Tibial artery (tissue), 4 donors: ENCODE results near the gene PEX19.

Experiments used
- DNase-seq, 2 donors: peaks; one replicate each; pipeline ENCODE4 v3.0.0-alpha.2; 2019
- H3K27ac ChIP-seq, 2 donors: fragments of 200-600 bp; sonication (generic) in 1 of 2; 1 replicate in 1 of 2; 2 replicates in 1 of 2; pipeline ENCODE4 v1.5.1; 2018 to 2019; ENCODE audit warnings: mild to moderate bottlenecking in 1 of 2
- H3K27me3 ChIP-seq, 2 donors: fragments of 200-600 bp; sonication (generic) in 1 of 2; one replicate each; pipeline versions ENCODE4 v1.5.1 to v1.6.0; 2016 to 2019
- H3K36me3 ChIP-seq, 3 donors: fragments of 200-600 bp; sonication (generic) in 2 of 3; one replicate each; pipeline ENCODE4 v1.5.1; 2016 to 2019; ENCODE audit warnings: mild to moderate bottlenecking in 2 of 3
- H3K4me1 ChIP-seq, 4 donors: fragments of 200-600 bp; sonication (generic) in 2 of 4; 1 replicate in 3 of 4; 2 replicates in 1 of 4; pipeline ENCODE4 v1.5.1; 2016 to 2019
- H3K4me3 ChIP-seq, 2 donors: fragments of 200-600 bp; sonication (generic) in 1 of 2; 1 replicate in 1 of 2; 2 replicates in 1 of 2; pipeline ENCODE4 v1.5.1; 2018 to 2019; ENCODE audit warnings: mild to moderate bottlenecking in 2 of 2
- H3K9me3 ChIP-seq, 3 donors: fragments of 200-600 bp; sonication (generic) in 1 of 3; one replicate each; pipeline ENCODE4 v1.5.1; 2016 to 2019
- CTCF ChIP-seq, 2 experiments: fragments of 200-600 bp in 1 of 2; fragments of 450-650 bp in 1 of 2; IDR thresholded peaks; one replicate each; pipeline ENCODE4 v1.5.1; 2017 to 2019; ENCODE audit warnings: antibody characterized with exemption in 2 of 2, mild to moderate bottlenecking in 1 of 2, moderate library complexity in 1 of 2
- intact Hi-C: fragments of 100-400 bp; cut with DNase I; formaldehyde crosslinking; loops from one replicate; pipeline ENCODE4 v1.15.0; 2023; ENCODE audit warnings: low total_unique reads

Gene PEX19

DNA sequence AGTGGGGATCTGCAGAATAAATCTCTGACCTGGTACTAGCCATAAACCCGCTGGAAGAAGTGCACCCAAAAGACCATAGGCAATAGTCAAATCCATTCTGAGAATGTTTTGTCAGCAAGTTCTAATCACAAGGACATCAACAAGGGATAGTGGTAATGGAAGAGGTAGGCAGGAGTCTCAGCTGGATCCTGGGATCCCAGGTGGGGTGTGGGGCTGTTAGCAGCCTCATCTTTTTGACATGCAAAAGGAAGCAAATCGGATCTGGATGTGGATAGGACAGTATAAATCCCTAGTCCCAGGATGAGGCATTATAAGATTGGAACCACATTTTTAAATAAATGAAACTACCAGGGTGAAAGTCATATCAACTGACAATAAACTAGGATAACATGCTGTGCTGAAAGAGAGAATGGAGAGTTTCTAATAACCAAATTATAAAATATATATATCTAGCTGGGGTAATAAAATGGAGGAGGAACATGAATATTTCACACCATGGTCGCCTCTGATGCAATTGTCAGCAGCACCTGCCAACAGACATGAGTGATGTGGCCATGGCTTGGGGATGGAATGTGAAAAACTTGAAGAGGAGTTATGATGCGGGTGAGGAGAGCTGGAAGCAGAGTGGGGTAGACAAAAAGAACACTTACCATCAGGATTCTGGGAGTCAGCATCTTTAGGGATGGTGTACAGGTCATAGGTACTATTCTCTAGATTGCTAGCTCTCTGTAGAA is 23.7 kb upstream of the PEX19 start:
- no peak for TF ChIP-seq CTCF (IDR thresholded peaks at IDR 0.05)
- no peaks in the 10 kb centered on the region for H3K4me1 ChIP-seq
- H3K36me3 ChIP-seq: peaks cover 96 to 100% (median 100%) of the 10 kb centered on the region in 3 donors
- intact Hi-C loops: no loop called here
- H3K4me3 ChIP-seq: no peak overlapping the region
- no peaks in the 10 kb centered on the region for H3K27me3 ChIP-seq
- H3K27ac ChIP-seq: no peak overlapping the region
- H3K9me3 ChIP-seq: no peaks in the 10 kb centered on the region
- DNase-seq: no peak

DNA sequence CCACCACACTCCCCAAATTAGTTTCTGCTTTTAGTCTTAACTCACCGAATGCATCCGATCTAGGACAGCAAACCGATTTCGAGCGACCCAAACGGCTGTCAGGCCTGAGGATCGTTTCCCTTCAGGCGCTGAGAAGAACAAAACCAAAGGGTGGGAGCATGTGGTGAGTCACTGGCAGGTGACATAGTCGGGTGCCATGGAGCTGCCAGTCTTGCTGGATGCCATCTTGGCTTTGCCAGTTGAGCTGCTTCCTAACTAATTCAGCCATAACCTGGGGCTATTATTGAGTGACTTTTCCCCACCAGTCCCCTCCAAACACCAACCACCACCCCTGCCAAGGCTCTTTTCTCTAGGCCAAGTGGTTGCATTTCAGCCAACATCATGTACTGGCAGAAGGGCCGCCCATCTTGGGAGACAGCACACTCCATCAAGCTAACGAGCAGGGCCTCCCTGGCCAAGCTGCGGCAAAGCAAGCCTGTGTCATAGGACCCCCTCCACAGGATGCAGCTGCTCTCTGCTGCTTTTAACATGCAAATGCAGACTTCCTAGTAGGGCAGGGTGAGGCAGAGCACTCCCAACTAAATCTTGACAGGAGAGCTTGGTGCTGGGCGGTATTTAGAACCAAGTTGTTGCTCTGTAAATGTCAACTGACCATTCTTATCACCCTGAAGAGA is 22.3 kb upstream of the PEX19 start:
- DNase-seq: no peak
- H3K27ac ChIP-seq: no peak overlapping the region
- no peak overlapping the region for H3K4me3 ChIP-seq
- no peaks in the 10 kb centered on the region for H3K4me1 ChIP-seq
- intact Hi-C loops: no loop called here
- H3K36me3 ChIP-seq: peaks cover 94 to 100% (median 96%) of the 10 kb centered on the region in 3 donors
- TF ChIP-seq CTCF (IDR thresholded peaks at IDR 0.05): no peak
- no peaks in the 10 kb centered on the region for H3K27me3 ChIP-seq
- H3K9me3 ChIP-seq: no peaks in the 10 kb centered on the region

DNA sequence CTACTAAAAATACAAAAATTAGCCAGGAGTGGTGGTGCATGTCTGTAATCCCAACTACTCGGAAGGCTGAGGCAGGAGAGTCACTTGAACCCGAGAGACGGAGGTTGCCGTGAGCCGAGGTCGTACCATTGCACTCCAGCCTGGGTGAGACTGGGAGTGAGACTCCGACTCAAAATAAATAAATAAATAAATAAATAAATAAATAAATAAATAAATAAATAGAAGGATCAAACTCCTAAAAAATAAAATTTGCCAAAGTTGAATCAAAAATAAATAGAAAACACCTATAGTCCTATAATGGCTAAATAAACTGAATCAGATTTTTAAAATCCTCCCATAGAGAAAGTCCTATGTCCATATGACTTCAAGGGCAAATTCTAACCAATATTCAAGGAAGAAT is 15.2 kb upstream of the PEX19 start:
- no peak for DNase-seq
- Histone ChIP-seq H3K9me3 (no peaks in the 10 kb centered on the region), H3K36me3 (peaks cover 75 to 96% (median 87%) of the 10 kb centered on the region in 3 donors), H3K27ac (no peak overlapping the region), H3K27me3 (no peaks in the 10 kb centered on the region), H3K4me3 (no peak overlapping the region), H3K4me1 (no peaks in the 10 kb centered on the region)
- TF ChIP-seq CTCF (IDR thresholded peaks at IDR 0.05): no peak
- intact Hi-C loops: no loop called here

DNA sequence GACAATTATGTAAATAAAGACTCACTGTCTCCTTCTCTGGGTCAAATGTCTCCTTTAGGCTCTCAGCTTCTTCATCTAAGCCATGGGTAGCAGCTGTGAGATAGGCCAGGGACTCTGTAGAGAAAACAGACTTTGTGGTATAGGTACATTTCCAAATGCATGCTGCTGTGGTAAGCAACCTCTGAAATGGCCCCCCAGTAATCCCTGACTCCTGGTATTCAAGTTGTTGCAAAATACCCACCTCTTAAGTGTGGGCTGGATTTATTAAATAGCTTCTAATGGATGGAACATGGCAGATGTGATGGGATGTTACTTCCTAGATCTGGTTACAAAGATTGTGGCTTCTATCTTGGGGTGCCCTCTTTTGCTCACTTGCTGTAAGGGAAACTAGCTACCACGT is 11.1 kb upstream of the PEX19 start:
- no peaks in the 10 kb centered on the region for H3K4me1 ChIP-seq
- intact Hi-C loops: no loop called here
- no peak for TF ChIP-seq CTCF (IDR thresholded peaks at IDR 0.05)

DNA sequence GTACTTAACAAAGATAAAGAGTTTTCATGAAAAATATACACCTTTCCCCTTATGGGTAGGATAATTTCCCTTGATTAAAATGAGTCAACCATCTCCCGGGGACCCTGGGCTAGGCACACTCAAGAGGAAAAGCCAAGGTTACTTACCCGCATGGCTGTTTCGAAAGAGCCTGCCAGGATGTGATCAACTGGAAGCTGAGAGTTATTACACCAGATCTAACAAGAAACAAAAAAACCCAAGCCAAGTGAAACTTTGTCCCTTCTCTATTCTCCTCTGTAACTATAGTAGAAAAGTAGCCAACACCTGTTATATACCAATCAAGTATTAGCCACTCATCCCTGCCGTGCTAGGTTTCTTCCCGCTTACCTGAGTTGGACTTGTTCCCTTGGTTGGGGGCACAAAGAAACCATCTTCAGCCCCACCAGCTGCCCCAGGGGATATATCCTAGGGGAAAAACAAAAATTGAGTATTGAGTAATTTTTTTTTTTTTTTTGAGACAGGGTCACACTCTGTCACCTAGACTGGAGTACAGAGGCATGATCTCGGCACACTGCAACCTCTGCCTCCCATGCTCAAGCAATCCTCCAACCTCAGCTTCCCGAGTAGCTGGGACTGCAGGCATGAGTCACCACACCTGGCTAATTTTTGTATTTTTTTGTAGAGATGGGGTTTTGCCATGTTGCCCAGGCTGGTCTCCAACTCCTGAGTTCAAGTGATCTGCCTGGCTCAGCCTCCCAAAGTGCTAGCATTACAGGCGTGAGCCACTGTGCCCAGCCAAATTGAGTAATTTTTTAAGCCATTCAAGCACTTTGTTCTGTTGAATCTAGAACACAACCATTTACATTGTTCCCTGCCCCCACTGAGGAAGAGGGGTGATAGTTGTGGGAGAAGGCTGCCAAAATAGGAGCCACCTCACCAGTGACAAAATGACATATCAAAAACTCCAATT is 8.4 kb upstream of the PEX19 start:
- Histone ChIP-seq H3K27me3 (no peaks in the 10 kb centered on the region), H3K4me3 (no peak overlapping the region), H3K9me3 (no peaks in the 10 kb centered on the region), H3K4me1 (no peaks in the 10 kb centered on the region), H3K27ac (no peak overlapping the region), H3K36me3 (peaks cover 94 to 100% (median 99%) of the 10 kb centered on the region in 3 donors)
- no peak for DNase-seq
- intact Hi-C loops: no loop called here
- no peak for TF ChIP-seq CTCF (IDR thresholded peaks at IDR 0.05)

More for the DNA sequence above, 11.1 kb upstream of the PEX19 start:
- Histone ChIP-seq H3K9me3 (no peaks in the 10 kb centered on the region), H3K27ac (no peak overlapping the region), H3K27me3 (no peaks in the 10 kb centered on the region), H3K4me3 (no peak overlapping the region), H3K36me3 (peaks cover 90 to 98% (median 94%) of the 10 kb centered on the region in 3 donors)
- DNase-seq: no peak
